Natural killer cell (primary cell): Measurements from ENCODE around the gene ORC1. TPM values are rescaled to one million over a fixed set of nuclear protein-coding genes. Genes with fewer than 3 reads are reported as not detected.

ENCODE experiments used
- ATAC-seq, 3 donors: fragments of 150-1000 bp in 2 of 3; fragments of 200-7000 bp in 1 of 3; cut with Tn5 transposase; 1 replicate in 1 of 3; 2 replicates in 2 of 3; pipeline ENCODE4 v1.10.0; 2021; ENCODE audit warnings: mild to moderate bottlenecking in 2 of 3, moderate library complexity in 2 of 3
- DNase-seq, 2 donors: peaks; one replicate each; pipeline versions ENCODE4 v3.0.0 to v3.0.0-alpha.2; 2013 to 2021; ENCODE audit warnings: mixed read lengths in 1 of 2
- H3K27ac ChIP-seq: one replicate; pipeline ENCODE4 v1.5.1; 2013; ENCODE audit warnings: mild to moderate bottlenecking, low read length
- H3K27me3 ChIP-seq: one replicate; pipeline ENCODE4 v1.6.1; 2013; ENCODE audit warnings: low read length; ENCODE audit not compliant: control insufficient read depth, insufficient read depth
- H3K36me3 ChIP-seq: one replicate; pipeline ENCODE4 v1.6.1; 2013; ENCODE audit warnings: low read length; ENCODE audit not compliant: control insufficient read depth, insufficient read depth
- H3K4me1 ChIP-seq: one replicate; pipeline ENCODE4 v1.6.1; 2013; ENCODE audit warnings: low read length; ENCODE audit not compliant: control insufficient read depth, insufficient read depth
- H3K4me3 ChIP-seq: one replicate; pipeline ENCODE4 v1.5.1; 2013; ENCODE audit warnings: low read length
- H3K9me3 ChIP-seq: one replicate; pipeline ENCODE4 v1.6.1; 2013; ENCODE audit warnings: low read length; ENCODE audit not compliant: control insufficient read depth, insufficient read depth
- H3K27ac Mint-ChIP-seq, 2 donors: one replicate each; pipeline ENCODE4 v1.8.0; 2022; ENCODE audit warnings: mild to moderate bottlenecking in 2 of 2, mixed read lengths in 2 of 2, moderate library complexity in 1 of 2
- H3K27me3 Mint-ChIP-seq, 2 donors: one replicate each; pipeline ENCODE4 v1.8.0; 2022; ENCODE audit warnings: low read depth in 2 of 2, mixed read lengths in 2 of 2
- H3K36me3 Mint-ChIP-seq: one replicate; pipeline ENCODE4 v1.8.0; 2022; ENCODE audit warnings: mixed read lengths
- H3K4me1 Mint-ChIP-seq, 2 donors: one replicate each; pipeline ENCODE4 v1.8.0; 2022; ENCODE audit warnings: mixed read lengths in 2 of 2
- H3K4me3 Mint-ChIP-seq: one replicate; pipeline ENCODE4 v1.8.0; 2022; ENCODE audit warnings: mild to moderate bottlenecking, moderate library complexity, mixed read lengths
- H3K9me3 Mint-ChIP-seq, 2 donors: one replicate each; pipeline ENCODE4 v1.8.0; 2022; ENCODE audit warnings: mixed read lengths in 2 of 2
- WGBS: methylation state at CpG from one replicate; pipeline ENCODE4 v1.1.7; 2013; ENCODE audit warnings: missing lambda C conversion rate; ENCODE audit not compliant: insufficient coverage; 5-methylcytosine and 5-hydroxymethylcytosine counted together
- intact Hi-C: fragments of 100-400 bp; cut with micrococcal nuclease; formaldehyde crosslinking; loops from one replicate; pipeline ENCODE4 v1.14.2; 2022
- total RNA-seq, 4 donors: library from RNA; stranded (reverse); fragments of 120-200 nt in 1 of 4; gene quantifications; one replicate each; pipeline versions ENCODE4 v1.2.3 to v1.2.4, GENCODE V29; 2013 to 2022
- TF ChIP-seq, protein P1 (sequence below): fragments of 200-600 bp; IDR thresholded peaks from one replicate; pipeline ENCODE4 v1.8.0; 2022; ENCODE audit warnings: antibody characterized with exemption

Gene ORC1
- total RNA-seq, 3 donors from 2014 or later (not counting 1 experiment from before 2014, with no cell fraction given), result 1.9 to 2.6 (median 2.1) TPM

DNA sequence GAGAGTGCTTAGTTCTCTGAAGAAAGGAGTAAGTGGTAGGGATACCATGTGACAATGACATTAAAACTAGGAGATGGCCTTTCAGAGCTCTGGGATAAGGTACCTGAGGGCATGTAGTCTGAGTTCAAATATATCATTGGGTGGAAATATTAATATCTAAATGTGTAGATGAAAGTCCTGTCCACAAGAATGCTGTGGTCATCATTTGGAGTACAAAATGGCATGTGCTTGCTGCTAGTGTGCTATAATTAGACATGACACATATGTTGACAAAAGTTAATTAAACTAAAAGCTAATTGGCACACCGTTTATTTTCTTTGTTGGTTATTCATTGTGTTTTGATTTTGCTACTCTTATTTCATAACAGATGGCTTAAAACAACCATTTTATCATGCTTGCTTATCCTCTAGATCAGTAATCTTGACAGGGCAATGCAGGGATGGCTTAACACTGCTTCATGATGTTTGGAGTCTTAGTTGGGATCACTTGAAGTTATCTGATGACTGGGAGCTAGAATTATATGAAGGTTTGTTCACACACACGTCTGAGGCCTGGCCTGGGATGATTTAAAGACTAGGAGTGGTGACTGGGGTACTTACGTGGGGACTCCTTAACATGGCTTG, 69.2 kb downstream of the ORC1 start:
- Mint-ChIP-seq H3K27ac (no peak overlapping the region), H3K9me3 (no peaks in the 10 kb centered on the region), H3K4me3 (no peak overlapping the region), H3K4me1 (no peaks in the 10 kb centered on the region), H3K36me3 (no peaks in the 10 kb centered on the region), H3K27me3 (no peaks in the 10 kb centered on the region)
- 86% methylated on average over 2 of the region's 3 CpGs for WGBS
- H3K27ac ChIP-seq, result no peak overlapping the region
- H3K4me1 ChIP-seq, result no peaks in the 10 kb centered on the region
- no peaks in the 10 kb centered on the region for H3K36me3 ChIP-seq
- TF ChIP-seq, protein P1, sequence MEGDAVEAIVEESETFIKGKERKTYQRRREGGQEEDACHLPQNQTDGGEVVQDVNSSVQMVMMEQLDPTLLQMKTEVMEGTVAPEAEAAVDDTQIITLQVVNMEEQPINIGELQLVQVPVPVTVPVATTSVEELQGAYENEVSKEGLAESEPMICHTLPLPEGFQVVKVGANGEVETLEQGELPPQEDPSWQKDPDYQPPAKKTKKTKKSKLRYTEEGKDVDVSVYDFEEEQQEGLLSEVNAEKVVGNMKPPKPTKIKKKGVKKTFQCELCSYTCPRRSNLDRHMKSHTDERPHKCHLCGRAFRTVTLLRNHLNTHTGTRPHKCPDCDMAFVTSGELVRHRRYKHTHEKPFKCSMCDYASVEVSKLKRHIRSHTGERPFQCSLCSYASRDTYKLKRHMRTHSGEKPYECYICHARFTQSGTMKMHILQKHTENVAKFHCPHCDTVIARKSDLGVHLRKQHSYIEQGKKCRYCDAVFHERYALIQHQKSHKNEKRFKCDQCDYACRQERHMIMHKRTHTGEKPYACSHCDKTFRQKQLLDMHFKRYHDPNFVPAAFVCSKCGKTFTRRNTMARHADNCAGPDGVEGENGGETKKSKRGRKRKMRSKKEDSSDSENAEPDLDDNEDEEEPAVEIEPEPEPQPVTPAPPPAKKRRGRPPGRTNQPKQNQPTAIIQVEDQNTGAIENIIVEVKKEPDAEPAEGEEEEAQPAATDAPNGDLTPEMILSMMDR, result no peak
- intact Hi-C loops, result no loop called here
- DNase-seq (no peak), ATAC-seq (no peak)
- no peak overlapping the region for H3K4me3 ChIP-seq
- no peaks in the 10 kb centered on the region for H3K9me3 ChIP-seq
- no peaks in the 10 kb centered on the region for H3K27me3 ChIP-seq

DNA sequence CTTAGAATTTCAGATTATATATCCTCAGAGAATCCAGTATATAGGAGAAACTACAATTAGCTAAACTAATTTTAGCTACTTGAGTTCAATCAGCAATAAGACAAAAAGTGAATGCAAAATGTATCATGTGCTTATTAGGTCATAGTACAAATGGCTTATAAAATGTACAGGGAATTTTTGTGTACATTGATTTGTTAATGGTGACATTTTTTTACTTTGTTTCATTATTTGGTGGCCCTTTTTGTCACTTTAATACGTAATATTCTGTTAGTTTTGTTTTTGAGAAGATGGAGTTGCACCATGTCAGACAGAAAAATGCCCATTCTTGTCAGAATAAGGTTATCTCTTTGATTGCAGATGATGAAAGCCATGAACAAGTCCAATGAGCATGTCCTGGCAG, 71.8 kb downstream of the ORC1 start:
- Histone ChIP-seq H3K4me3 (no peak overlapping the region), H3K36me3 (no peaks in the 10 kb centered on the region), H3K27me3 (no peaks in the 10 kb centered on the region), H3K4me1 (no peaks in the 10 kb centered on the region), H3K9me3 (no peaks in the 10 kb centered on the region), H3K27ac (no peak overlapping the region)
- no peak for ATAC-seq
- no peaks in the 10 kb centered on the region for H3K4me1 Mint-ChIP-seq
- no peaks in the 10 kb centered on the region for H3K27me3 Mint-ChIP-seq
- no peaks in the 10 kb centered on the region for H3K9me3 Mint-ChIP-seq
- H3K4me3 Mint-ChIP-seq, result no peak overlapping the region
- intact Hi-C loops, result no loop called here
- DNase-seq, result no peak
- TF ChIP-seq, protein P1, result no peak
- no peak overlapping the region for H3K27ac Mint-ChIP-seq
- H3K36me3 Mint-ChIP-seq, result no peaks in the 10 kb centered on the region
- 88% methylated on average over 1 of the region's 1 CpG for WGBS

DNA sequence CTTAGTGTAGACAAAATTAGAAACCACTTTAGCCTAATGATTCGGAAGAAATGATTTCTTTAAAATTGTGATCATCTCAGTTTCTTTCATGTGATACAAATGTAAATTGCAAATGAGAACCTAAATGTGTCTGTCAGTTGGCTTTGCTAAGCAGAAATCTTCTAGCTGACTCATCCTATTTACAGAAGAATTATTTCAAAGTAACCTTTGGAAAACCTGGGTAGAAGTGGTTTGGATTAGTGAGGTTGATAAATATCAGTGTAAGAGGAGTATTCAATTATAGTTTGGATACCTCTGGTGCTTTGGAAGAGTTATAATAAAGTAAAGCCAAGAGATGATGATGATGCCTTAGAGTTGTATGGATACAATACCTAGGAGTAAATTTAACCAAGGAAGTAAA, 75.6 kb downstream of the ORC1 start:
- Histone ChIP-seq H3K36me3 (no peaks in the 10 kb centered on the region), H3K4me1 (no peaks in the 10 kb centered on the region), H3K9me3 (no peaks in the 10 kb centered on the region), H3K27ac (no peak overlapping the region), H3K27me3 (no peaks in the 10 kb centered on the region), H3K4me3 (no peak overlapping the region)
- DNase-seq (no peak), ATAC-seq (no peak)
- Mint-ChIP-seq H3K4me3 (no peak overlapping the region), H3K36me3 (no peaks in the 10 kb centered on the region), H3K4me1 (no peaks in the 10 kb centered on the region), H3K27me3 (peaks cover 0 to 5% of the 10 kb centered on the region in 2 donors), H3K27ac (no peak overlapping the region), H3K9me3 (no peaks in the 10 kb centered on the region)
- intact Hi-C loops, result no loop called here
- TF ChIP-seq, protein P1, result no peak
- 100% methylated on average over 1 of the region's 1 CpG for WGBS

DNA sequence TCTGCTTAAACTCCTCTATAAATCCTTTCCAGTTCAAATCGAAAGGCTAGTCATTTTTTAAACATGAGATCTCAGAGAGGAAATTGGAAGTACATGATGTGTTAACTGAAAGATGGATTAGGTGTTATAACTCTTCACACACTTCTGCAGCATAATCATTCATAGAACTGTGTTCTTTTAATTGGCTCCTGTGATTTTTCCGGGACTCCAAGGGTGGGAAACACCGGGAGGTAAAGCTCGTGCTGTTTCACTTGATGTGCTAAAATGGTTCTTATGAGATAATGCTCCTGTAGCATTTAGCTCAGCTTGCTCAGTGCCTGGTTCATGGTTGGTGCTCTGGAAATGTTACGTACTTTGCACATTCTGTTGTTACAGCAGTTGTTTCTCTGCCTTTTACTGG, 78.4 kb downstream of the ORC1 start:
- no peak for ATAC-seq
- TF ChIP-seq, protein P1, result no peak
- Mint-ChIP-seq H3K36me3 (no peaks in the 10 kb centered on the region), H3K27me3 (peaks cover 0 to 5% of the 10 kb centered on the region in 2 donors), H3K27ac (no peak overlapping the region), H3K4me3 (no peak overlapping the region), H3K9me3 (no peaks in the 10 kb centered on the region), H3K4me1 (no peaks in the 10 kb centered on the region)
- no peaks in the 10 kb centered on the region for H3K4me1 ChIP-seq
- no peaks in the 10 kb centered on the region for H3K9me3 ChIP-seq
- no peaks in the 10 kb centered on the region for H3K27me3 ChIP-seq
- DNase-seq, result no peak
- no peak overlapping the region for H3K27ac ChIP-seq
- WGBS, result 97% methylated on average over 4 of the region's 5 CpGs
- no peak overlapping the region for H3K4me3 ChIP-seq
- H3K36me3 ChIP-seq, result no peaks in the 10 kb centered on the region
- intact Hi-C loops, result no loop called here
